Measurements from ENCODE around the gene HIVEP3.

The HIVEP3 gene

GRCh38 chr1:41616563-41616962 is 302.2 kb downstream of the HIVEP3 start:
- H3K9ac ChIP-seq (ENCODE audit: low read depth, low read length, poor library complexity, severe bottlenecking): no peak overlapping the region
- no peaks in the 10 kb centered on the region for H4K20me1 ChIP-seq (ENCODE audit: insufficient read depth, low read length, poor library complexity, severe bottlenecking)
- no peak overlapping the region for H2AFZ ChIP-seq (ENCODE audit: low read length)
- H3K4me3 ChIP-seq (ENCODE audit: low read length, poor library complexity, severe bottlenecking): no peak overlapping the region
- peaks cover 3% of the 10 kb centered on the region for H3K4me1 ChIP-seq (ENCODE audit: insufficient read depth, low read length, poor library complexity, severe bottlenecking)
- TF ChIP-seq EZH2phosphoT487 (IDR thresholded peaks at IDR 0.05; ENCODE audit: borderline replicate concordance): no peak
- no peak for TF ChIP-seq CTCF (conservative IDR thresholded peaks at IDR 0.05; ENCODE audit: low read length)
- no peaks in the 10 kb centered on the region for H3K36me3 ChIP-seq (ENCODE audit: insufficient read depth, low read length)
- no peaks in the 10 kb centered on the region for H3K27me3 ChIP-seq (ENCODE audit: insufficient read depth, low read length, poor library complexity, severe bottlenecking)
- no peaks in the 10 kb centered on the region for H3F3A ChIP-seq (ENCODE audit: low read depth)
- no peaks in the 10 kb centered on the region for H3K9me2 ChIP-seq (replicated peaks; ENCODE audit: low read depth, low read length)
- no peaks in the 10 kb centered on the region for H3K9me3 ChIP-seq (ENCODE audit: insufficient read depth, low read depth, low read length)
- H3K79me2 ChIP-seq (ENCODE audit: insufficient read depth, low read length): no peaks in the 10 kb centered on the region
- H3K4me2 ChIP-seq (ENCODE audit: low read depth, low read length, poor library complexity, severe bottlenecking): no peak overlapping the region

- TF ChIP-seq EZH2phosphoT487 (IDR thresholded peaks at IDR 0.05; ENCODE audit: borderline replicate concordance) (no peak), CTCF (conservative IDR thresholded peaks at IDR 0.05; ENCODE audit: low read length) (no peak)
- no peaks in the 10 kb centered on the region for H3K36me3 ChIP-seq (ENCODE audit: insufficient read depth, low read length)
Observed at GRCh38 chr1:41615981-41616380, 302.7 kb downstream of the HIVEP3 start.

GRCh38 chr1:41615316-41615715 is 303.4 kb downstream of the HIVEP3 start:
- Histone ChIP-seq H2AFZ (ENCODE audit: low read length) (no peak overlapping the region), H3K4me2 (ENCODE audit: low read depth, low read length, poor library complexity, severe bottlenecking) (no peak overlapping the region), H3K4me3 (ENCODE audit: low read length, poor library complexity, severe bottlenecking) (no peak overlapping the region), H4K20me1 (ENCODE audit: insufficient read depth, low read length, poor library complexity, severe bottlenecking) (no peaks in the 10 kb centered on the region), H3K27me3 (ENCODE audit: insufficient read depth, low read length, poor library complexity, severe bottlenecking) (no peaks in the 10 kb centered on the region), H3K9me2 (replicated peaks; ENCODE audit: low read depth, low read length) (no peaks in the 10 kb centered on the region), H3K4me1 (ENCODE audit: insufficient read depth, low read length, poor library complexity, severe bottlenecking) (peaks cover 3% of the 10 kb centered on the region), H3K79me2 (ENCODE audit: insufficient read depth, low read length) (no peaks in the 10 kb centered on the region), H3F3A (ENCODE audit: low read depth) (no peaks in the 10 kb centered on the region), H3K9ac (ENCODE audit: low read depth, low read length, poor library complexity, severe bottlenecking) (no peak overlapping the region), H3K36me3 (ENCODE audit: insufficient read depth, low read length) (no peaks in the 10 kb centered on the region), H3K9me3 (ENCODE audit: insufficient read depth, low read depth, low read length) (no peaks in the 10 kb centered on the region)
- no peak for TF ChIP-seq CTCF (conservative IDR thresholded peaks at IDR 0.05; ENCODE audit: low read length)
- no peak for TF ChIP-seq EZH2phosphoT487 (IDR thresholded peaks at IDR 0.05; ENCODE audit: borderline replicate concordance)

More at GRCh38 chr1:41615981-41616380, 302.7 kb downstream of the HIVEP3 start:
- Histone ChIP-seq H3K9ac (ENCODE audit: low read depth, low read length, poor library complexity, severe bottlenecking) (no peak overlapping the region), H3K9me2 (replicated peaks; ENCODE audit: low read depth, low read length) (no peaks in the 10 kb centered on the region), H3K79me2 (ENCODE audit: insufficient read depth, low read length) (no peaks in the 10 kb centered on the region), H3K4me2 (ENCODE audit: low read depth, low read length, poor library complexity, severe bottlenecking) (no peak overlapping the region), H3K4me3 (ENCODE audit: low read length, poor library complexity, severe bottlenecking) (no peak overlapping the region), H4K20me1 (ENCODE audit: insufficient read depth, low read length, poor library complexity, severe bottlenecking) (no peaks in the 10 kb centered on the region), H3F3A (ENCODE audit: low read depth) (no peaks in the 10 kb centered on the region), H3K27me3 (ENCODE audit: insufficient read depth, low read length, poor library complexity, severe bottlenecking) (no peaks in the 10 kb centered on the region), H3K4me1 (ENCODE audit: insufficient read depth, low read length, poor library complexity, severe bottlenecking) (peaks cover 3% of the 10 kb centered on the region), H3K9me3 (ENCODE audit: insufficient read depth, low read depth, low read length) (no peaks in the 10 kb centered on the region), H2AFZ (ENCODE audit: low read length) (no peak overlapping the region)

Data from Loucy (cell line).